AG08396 (cell line): ENCODE measurements around the gene DPM3.
A peak's percentile ranks its signal among the peaks of the same experiment; 100 is the strongest.
"Not testable (repeated sequence)": the region's sequence is repeated elsewhere in the genome, so short reads cannot be mapped to it uniquely, and the experiment has no call there.

Source experiments
- DNase-seq: peaks from one replicate; pipeline ENCODE4 v3.0.0; 2012; ENCODE audit warnings: low spot score, mixed read lengths

Gene DPM3

GRCh38 chr1:155139895-155140629 lies at the start of gene DPM3:
TSS of gene DPM3 (minus strand) at chr1:155140531. CDS start at chr1:155140240, 291 bp downstream.
- peak; percentile 85 for DNase-seq

DNA sequence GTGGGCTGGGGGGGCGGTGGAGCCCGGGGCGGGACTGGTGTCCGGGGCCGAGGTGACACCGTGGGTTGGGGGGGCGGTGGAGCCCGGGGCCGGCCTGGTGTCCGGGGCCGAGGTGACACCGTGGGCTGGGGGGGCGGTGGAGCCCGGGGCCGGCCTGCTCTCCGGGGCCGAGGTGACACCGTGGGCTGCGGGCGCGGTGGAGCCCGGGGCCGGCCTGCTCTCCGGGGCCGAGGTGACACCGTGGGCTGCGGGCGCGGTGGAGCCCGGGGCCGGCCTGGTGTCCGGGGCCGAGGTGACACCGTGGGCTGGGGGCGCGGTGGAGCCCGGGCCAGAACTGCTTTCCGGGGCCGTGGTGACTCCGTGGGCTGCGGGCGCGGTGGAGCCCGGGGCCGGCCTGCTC lies 49.6 kb upstream of the DPM3 start:
- DNase-seq = not testable (repeated sequence)

- no peak for DNase-seq
Measured at GRCh38 chr1:155188268-155188667, 47.9 kb upstream of the DPM3 start.

DNA sequence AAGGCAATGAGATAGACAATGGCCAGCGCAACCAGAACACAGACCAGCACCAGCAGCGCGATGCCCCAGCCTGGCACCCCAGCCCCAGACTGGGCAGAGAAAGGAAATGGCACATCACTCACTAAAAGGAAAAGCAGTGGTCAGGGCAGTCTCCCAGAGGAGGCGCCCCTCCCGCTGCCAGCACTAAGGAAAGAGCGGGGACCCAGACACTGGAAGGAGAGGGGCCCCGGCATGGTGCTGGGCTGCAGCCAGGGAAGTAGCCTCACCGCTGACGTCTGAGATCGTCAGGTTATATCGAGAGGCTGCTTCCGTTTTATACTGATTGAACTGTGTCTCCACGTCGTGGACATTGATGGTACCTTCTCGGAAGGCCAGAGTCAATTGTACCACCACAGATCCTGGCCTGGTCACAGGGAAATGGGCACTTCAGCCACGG lies 47.1 kb upstream of the DPM3 start:
- no peak for DNase-seq

DNA sequence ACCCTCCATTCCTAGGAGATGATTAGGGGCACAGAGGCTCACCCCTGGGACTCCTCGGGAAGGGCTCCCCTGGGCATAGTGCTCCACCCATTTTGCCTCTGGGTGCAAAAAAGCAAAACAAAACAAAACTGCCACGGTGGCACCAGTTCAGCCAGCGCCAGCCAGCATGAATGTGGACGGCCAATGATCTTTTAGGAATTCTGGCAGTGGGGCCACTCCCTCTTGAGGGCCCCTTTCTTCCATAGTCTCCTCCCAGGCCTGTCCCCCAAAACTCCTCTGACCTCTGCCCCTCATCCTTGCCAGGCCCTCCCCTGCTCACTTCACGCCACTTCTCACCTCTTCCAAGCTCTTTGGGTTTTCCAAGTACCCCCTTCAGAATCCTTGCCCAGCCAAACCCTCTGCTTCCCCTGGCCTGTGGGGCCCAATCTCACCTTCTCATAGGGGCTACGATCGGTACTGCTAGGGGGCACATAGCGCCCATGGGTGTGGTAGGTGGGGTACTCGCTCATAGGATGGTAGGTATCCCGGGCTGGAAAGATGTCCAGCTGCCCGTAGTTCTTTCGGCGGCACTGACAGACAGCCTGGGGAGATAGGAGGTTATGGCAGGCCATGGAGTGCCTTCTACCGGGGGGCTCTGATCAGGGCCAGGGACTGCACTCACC lies 46.6 kb upstream of the DPM3 start:
- DNase-seq = no peak

DNA sequence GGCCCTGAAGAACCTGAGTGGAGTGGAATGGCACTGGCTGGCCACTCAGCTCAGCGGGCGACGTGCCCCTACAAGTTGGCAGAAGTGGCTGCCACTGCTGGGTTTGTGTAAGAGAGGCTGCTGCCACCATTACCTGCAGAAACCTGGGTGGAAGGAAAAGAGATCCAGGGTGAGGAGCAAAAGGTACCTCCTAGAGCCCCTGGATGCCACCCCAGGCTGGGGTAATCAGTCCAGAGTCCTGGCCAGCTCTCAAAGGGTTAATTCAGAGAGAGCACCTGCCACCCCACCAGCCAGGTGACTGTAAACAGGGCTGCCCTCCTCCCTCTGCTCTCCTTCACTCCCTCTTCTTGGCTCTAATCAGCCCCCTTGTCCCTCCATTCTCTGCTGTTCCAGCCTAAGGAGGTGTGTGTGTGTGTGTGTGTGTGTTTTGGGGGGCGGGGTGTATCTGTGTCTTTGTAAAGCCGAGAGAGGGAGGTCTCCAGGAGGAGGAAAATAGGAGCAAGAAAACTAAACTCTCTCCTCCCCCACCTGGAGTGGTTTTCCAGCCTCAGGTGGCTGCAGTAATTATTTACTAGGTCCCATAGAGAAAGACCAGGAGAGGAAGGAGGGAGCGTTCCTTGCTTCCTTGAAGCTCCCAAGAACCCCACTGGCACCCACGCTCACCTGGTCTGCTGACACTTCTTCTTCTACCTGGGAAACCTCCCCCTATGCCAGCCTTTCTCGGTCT lies 45.9 kb upstream of the DPM3 start:
- DNase-seq = no peak

DNA sequence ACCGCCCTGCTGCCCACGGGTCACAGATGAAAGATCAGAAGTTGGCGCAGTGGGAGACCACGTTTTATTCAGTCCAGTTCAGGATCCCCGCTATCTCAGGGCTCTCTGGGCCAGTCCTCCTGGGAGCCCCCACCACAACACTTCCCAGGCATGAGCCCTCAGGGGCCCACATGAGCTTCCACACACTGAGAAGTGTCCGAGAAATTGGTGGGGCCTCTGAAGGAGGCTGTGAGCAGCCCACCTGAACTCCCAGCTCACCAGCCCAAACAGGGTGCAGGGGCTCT lies 45.4 kb upstream of the DPM3 start:
- DNase-seq = no peak

- no peak for DNase-seq
Measured at GRCh38 chr1:155184835-155185782, 44.8 kb upstream of the DPM3 start.

DNA sequence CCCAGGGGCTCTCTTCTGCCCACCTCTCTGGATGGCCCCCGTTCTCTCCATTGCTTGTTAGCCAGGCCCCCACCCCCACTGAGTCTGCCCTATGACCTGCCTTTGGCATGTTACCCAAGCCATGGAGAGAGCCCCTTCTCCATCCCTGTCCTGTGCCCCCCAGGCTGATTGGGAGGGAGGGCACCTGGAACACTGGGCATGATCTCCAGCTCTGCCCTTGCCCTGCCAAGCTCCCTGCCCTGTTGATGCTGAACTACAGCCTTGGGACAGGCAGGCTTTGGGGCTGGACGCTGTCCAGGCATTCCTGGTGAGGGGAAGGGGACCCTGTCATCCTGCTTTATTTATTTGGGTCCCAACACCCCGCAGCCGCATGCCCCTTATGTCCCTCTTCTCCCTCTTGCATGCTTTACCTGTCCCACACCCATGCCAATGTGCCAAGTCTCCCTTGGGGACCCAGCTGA lies 44.0 kb upstream of the DPM3 start:
- no peak for DNase-seq

DNA sequence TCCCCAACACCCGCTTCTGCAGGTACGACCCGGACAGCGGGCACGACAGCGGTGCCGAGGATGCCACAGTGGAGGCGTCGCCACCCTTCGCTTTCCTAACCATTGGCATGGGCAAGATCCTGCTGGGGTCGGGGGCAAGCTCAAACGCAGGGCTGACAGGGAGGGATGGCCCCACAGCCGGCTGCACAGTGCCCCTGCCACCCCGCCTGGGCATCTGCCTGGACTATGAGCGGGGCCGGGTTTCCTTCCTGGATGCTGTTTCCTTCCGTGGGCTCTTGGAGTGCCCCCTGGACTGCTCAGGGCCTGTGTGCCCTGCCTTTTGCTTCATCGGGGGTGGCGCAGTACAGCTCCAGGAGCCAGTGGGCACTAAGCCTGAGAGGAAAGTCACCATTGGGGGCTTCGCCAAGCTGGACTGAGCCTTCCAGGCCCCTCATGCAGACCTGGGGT lies 43.5 kb upstream of the DPM3 start:
- no peak for DNase-seq

DNA sequence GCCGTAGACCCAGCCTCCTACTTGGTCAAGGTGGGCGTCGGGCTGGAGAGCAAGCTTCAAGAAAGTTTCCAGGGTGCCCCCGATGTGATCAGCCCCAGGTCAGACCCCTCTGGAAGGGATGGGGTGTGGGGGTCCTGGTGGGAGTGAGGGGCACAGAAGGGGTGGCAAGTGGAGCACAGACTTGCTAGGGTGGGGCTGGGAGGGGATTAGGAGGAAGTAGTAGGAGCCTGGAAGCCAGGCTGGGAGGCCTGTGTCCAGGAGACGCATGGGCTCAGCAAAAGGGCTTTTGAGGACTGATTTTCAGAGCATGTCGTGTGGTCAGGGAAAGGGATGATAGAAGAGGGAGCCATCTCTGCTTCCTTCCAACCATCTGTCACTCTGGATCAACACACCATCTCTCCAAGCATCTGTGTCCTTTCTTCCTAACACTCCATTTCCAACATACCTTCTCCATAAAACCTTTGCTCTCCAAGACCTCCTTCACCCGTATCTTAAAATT lies 41.8 kb upstream of the DPM3 start:
- DNase-seq = no peak

DNA sequence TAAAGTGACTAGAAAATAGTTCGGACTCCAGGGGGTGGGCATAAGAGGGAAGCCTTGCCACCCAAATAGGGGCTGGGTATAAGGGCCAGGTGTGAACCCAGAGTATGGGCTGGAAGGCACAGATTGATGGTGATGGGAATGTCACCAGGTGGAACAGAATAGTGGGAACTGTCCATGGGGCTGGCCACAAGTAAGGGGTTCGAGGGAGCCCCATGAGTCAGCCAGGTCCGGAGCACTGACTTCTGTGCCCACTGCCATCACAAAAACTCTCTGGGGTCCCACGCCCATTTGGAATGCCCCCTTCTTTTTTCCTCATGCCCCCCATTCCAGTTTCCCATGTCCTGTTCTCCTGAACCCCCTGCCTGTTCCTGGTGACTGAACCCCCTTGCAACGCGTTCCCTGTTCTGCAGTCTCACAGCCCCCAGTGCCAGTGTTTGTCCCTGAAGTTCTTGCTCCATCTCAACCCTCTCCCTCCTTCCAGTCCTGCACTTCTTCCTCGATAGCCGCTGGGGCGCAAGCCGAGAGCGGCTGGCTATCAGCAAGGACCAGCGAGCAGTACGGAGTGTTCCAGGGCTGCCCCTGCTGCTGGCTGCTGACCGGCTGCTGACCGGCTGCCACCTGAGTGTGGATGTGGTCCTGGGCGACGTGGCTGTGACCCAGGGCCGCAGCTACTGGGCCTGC lies 41.2 kb upstream of the DPM3 start:
- DNase-seq = no peak

DNA sequence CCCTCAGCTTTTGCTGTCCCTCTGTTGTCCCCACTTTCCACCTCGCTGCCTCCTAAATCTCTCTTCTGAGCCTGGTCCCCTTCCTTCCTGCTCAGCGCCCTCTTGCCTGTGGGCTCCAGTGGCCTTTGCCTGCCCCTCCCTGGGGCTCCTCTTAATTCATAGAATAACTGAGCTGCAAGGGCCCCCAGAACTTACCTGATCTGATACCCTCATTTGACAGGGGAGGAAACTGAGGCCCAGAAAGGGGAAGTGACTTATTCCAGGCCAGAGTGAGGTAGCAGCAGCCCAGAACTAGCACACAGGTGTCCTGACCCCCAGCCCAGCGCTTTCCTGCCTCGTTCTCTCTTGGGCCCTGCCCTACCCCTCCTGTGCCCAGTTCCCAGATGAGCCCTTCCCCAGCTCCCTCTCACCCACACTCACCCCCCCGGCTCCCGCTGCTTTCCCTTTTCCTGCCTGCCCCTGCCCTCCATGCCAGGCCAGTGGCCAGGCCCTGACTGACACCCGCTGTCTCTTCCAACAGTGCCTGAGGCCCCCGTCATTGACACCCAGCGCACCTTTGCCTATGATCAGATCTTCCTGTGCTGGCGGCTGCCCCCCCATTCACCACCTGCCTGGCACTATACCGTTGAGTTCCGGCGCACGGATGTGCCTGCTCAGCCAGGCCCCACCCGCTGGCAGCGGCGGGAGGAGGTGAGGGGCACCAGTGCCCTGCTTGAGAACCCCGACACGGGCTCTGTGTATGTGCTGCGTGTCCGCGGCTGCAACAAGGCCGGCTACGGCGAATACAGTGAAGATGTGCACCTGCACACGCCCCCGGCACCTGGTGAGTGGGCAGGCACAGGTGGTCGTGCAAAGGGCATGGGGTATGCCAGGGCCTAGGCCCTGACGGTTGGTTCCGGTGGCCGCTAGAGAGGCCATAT lies 39.0 kb upstream of the DPM3 start:
- no peak for DNase-seq

GRCh38 chr1:155178441-155179111 lies 38.2 kb upstream of the DPM3 start:
- no peak for DNase-seq

DNA sequence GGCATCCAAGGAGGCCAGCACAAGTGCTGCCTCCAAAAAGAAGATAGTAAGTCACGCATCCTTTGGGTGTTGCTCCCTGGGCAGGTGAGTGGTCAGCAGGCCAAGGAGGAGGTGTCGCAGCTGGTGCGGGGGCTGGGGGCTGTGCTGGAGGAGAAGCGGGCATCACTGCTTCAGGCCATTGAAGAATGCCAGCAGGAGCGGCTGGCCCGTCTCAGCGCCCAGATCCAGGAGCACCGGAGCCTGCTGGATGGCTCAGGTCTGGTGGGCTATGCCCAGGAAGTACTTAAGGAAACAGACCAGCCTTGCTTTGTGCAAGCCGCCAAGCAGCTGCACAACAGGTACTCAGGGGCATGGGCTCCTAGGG lies 37.6 kb upstream of the DPM3 start:
- DNase-seq = no peak

- no peak for DNase-seq
Measured at GRCh38 chr1:155177192-155177917, 37.0 kb upstream of the DPM3 start.

DNA sequence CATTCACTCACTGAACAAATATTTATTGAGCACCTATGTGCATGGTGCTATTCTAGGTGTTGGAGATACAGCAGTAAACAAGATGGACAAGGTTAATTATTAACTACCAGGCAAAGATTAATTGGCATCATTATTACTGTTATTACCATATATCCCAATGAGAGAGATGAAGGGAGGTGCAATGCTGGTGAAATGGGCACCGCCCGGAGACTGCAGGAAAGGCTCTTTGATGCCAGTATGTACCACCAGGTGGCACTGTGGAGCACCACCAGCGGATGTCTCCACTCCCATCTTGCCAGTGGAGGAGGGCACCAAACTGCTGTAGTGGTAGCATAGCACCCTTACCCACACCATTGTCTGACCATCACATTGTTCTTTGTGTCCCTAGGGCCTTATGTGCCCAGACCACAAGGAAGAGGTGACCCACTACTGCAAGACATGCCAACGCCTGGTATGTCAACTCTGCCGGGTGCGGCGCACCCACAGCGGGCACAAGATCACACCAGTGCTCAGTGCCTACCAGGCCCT lies 36.3 kb upstream of the DPM3 start:
- DNase-seq = peak; percentile 95

DNA sequence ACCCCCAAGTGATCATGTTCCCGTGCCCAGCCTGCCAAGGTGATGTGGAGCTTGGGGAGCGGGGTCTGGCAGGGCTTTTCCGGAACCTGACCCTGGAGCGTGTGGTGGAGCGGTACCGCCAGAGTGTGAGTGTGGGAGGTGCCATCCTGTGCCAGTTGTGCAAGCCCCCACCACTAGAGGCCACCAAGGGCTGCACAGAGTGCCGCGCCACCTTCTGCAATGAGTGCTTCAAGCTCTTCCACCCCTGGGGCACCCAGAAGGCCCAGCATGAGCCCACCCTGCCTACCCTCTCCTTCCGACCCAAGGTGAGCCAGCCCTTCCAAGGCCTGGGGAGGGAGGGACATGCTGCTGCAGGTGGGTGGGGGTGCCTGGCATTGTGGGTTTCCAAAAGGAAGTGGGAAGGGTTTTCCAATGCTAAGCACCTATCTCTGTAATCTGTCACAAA lies 35.6 kb upstream of the DPM3 start:
- DNase-seq = peak; percentile 5
